HUES48 (cell line): Measurements from ENCODE around the gene ZMYND8.
"Not testable (repeated sequence)": the region's sequence is repeated elsewhere in the genome, so short reads cannot be mapped to it uniquely, and the experiment has no call there.

Experiments
- H3K27ac ChIP-seq: one replicate; pipeline ENCODE4 v1.7.0; 2013; ENCODE audit warnings: low read depth, low read length, inconsistent platforms
- H3K27me3 ChIP-seq: 2 replicates; pipeline ENCODE4 v1.6.1; 2013; ENCODE audit warnings: mild to moderate bottlenecking, low read length; ENCODE audit not compliant: control insufficient read depth, insufficient read depth
- H3K36me3 ChIP-seq: 2 replicates; pipeline ENCODE4 v1.6.1; 2013; ENCODE audit warnings: low read length; ENCODE audit not compliant: control insufficient read depth, insufficient read depth
- H3K4me1 ChIP-seq: 2 replicates; pipeline ENCODE4 v1.6.1; 2013; ENCODE audit warnings: mild to moderate bottlenecking, low read length; ENCODE audit not compliant: control insufficient read depth, insufficient read depth
- H3K4me3 ChIP-seq: 2 replicates; pipeline ENCODE4 v1.5.1; 2013; ENCODE audit warnings: mild to moderate bottlenecking, low read depth, low read length
- H3K9ac ChIP-seq: 2 replicates; pipeline ENCODE4 v1.6.1; 2013; ENCODE audit warnings: mild to moderate bottlenecking, low read depth, low read length, moderate library complexity
- H3K9me3 ChIP-seq: 2 replicates; pipeline ENCODE4 v1.6.1; 2013; ENCODE audit warnings: low read length; ENCODE audit not compliant: control insufficient read depth, insufficient read depth

ZMYND8 gene

GRCh38 chr20:47205577-47206123 lies 150.8 kb downstream of the ZMYND8 start:
- Histone ChIP-seq H3K27ac (no peak overlapping the region), H3K4me3 (no peak overlapping the region), H3K27me3 (no peaks in the 10 kb centered on the region), H3K36me3 (peaks cover 24% of the 10 kb centered on the region), H3K4me1 (peaks cover 16% of the 10 kb centered on the region), H3K9ac (no peak overlapping the region), H3K9me3 (no peaks in the 10 kb centered on the region)

DNA sequence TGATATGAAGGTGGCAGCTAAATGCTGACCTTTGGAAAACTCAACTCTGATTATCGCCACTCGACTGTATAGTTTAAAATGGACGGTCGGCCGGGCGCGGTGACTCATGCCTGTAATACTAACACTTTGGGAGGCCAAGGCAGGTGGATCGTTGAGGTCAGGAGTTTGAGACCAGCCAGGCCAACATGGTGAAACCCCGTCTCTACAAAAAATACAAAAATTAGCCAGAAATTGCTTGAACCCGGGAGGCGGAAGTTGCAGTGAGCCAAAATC lies 151.7 kb downstream of the ZMYND8 start:
- H3K4me1 ChIP-seq, result peaks cover 16% of the 10 kb centered on the region
- not testable (repeated sequence) for H3K4me3 ChIP-seq, H3K27me3 ChIP-seq, H3K9me3 ChIP-seq, H3K9ac ChIP-seq, H3K27ac ChIP-seq
- peaks cover 15% of the 10 kb centered on the region for H3K36me3 ChIP-seq

GRCh38 chr20:47204008-47204849 lies 152.3 kb downstream of the ZMYND8 start:
- H3K4me1 ChIP-seq, result peaks cover 16% of the 10 kb centered on the region
- no peaks in the 10 kb centered on the region for H3K27me3 ChIP-seq
- peaks cover 10% of the 10 kb centered on the region for H3K36me3 ChIP-seq
- H3K9me3 ChIP-seq, result no peaks in the 10 kb centered on the region
- H3K27ac ChIP-seq, result no peak overlapping the region
- H3K4me3 ChIP-seq, result no peak overlapping the region
- H3K9ac ChIP-seq, result no peak overlapping the region

GRCh38 chr20:47202733-47203667 lies 153.5 kb downstream of the ZMYND8 start:
- no peak overlapping the region for H3K27ac ChIP-seq
- peaks cover 16% of the 10 kb centered on the region for H3K4me1 ChIP-seq
- no peaks in the 10 kb centered on the region for H3K36me3 ChIP-seq
- H3K27me3 ChIP-seq, result no peaks in the 10 kb centered on the region
- H3K9ac ChIP-seq, result no peak overlapping the region
- no peak overlapping the region for H3K4me3 ChIP-seq
- no peaks in the 10 kb centered on the region for H3K9me3 ChIP-seq

DNA sequence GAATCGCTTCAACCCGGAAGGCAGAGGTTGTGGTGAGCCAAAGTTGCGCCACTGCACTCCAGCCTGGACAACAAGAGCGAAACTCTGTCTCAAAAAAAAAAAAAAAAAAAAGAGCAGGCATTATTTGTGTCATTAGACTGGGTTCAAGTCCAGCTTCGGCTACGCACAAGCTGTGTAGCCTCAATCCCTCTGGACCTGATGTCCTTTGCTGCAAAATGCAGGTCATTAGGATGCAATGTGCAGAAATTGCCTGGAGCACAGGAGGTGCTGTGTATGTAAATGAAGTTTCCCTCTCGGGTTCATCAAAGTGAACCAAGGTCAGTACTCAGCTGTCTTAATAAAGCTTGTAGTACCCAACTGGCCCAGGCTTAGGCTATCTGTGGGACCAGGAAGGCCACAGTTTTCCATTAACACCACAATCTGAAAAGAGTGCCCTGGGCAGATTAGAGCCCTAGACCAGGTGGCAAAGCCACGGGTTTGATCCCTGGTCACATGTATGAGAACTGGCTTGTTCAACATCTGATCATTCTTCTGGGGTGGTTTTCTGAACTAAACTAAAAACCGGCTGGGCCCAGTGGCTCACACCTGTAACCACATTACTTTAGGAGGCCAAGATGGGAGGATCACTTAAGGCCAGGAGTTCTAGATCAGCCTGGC lies 155.3 kb downstream of the ZMYND8 start:
- no peaks in the 10 kb centered on the region for H3K9me3 ChIP-seq
- H3K9ac ChIP-seq, result no peak overlapping the region
- H3K27ac ChIP-seq, result peak overlapping the region; percentile 28
- no peaks in the 10 kb centered on the region for H3K27me3 ChIP-seq
- H3K4me3 ChIP-seq, result no peak overlapping the region
- no peaks in the 10 kb centered on the region for H3K36me3 ChIP-seq
- H3K4me1 ChIP-seq, result peaks cover 7% of the 10 kb centered on the region

GRCh38 chr20:47198996-47199552 lies 157.4 kb downstream of the ZMYND8 start:
- H3K4me1 ChIP-seq, result 0 out of 2 replicates have a peak, but pooled peaks cover 2% of the 10 kb centered on the region

DNA sequence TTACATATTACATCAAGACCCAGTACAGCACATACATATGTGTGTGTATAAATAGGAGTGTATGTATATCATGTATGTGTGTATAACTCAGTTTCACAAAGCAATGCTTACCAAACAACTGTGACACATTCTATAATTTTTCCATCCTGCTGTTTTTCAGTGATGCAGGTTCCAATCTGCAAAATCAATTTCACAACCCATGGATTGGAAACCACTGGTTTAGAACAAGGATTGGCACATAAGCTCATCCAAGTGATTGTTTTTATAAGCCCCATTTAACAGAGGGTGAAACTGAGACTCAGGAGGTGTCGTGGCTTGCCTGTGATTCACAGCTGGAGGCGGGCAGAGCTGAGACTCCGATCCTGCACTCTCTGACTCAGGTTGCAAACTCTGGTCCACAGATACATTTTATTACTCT lies 158.2 kb downstream of the ZMYND8 start:
- Histone ChIP-seq H3K27me3 (no peaks in the 10 kb centered on the region), H3K36me3 (no peaks in the 10 kb centered on the region), H3K9me3 (no peaks in the 10 kb centered on the region), H3K27ac (no peak overlapping the region), H3K4me1 (0 out of 2 replicates have a peak, but pooled peaks cover 2% of the 10 kb centered on the region), H3K4me3 (no peak overlapping the region), H3K9ac (no peak overlapping the region)

More at GRCh38 chr20:47198996-47199552, 157.4 kb downstream of the ZMYND8 start:
- Histone ChIP-seq H3K4me3 (no peak overlapping the region), H3K27ac (no peak overlapping the region), H3K9me3 (no peaks in the 10 kb centered on the region), H3K27me3 (no peaks in the 10 kb centered on the region), H3K9ac (no peak overlapping the region), H3K36me3 (no peaks in the 10 kb centered on the region)

DNA sequence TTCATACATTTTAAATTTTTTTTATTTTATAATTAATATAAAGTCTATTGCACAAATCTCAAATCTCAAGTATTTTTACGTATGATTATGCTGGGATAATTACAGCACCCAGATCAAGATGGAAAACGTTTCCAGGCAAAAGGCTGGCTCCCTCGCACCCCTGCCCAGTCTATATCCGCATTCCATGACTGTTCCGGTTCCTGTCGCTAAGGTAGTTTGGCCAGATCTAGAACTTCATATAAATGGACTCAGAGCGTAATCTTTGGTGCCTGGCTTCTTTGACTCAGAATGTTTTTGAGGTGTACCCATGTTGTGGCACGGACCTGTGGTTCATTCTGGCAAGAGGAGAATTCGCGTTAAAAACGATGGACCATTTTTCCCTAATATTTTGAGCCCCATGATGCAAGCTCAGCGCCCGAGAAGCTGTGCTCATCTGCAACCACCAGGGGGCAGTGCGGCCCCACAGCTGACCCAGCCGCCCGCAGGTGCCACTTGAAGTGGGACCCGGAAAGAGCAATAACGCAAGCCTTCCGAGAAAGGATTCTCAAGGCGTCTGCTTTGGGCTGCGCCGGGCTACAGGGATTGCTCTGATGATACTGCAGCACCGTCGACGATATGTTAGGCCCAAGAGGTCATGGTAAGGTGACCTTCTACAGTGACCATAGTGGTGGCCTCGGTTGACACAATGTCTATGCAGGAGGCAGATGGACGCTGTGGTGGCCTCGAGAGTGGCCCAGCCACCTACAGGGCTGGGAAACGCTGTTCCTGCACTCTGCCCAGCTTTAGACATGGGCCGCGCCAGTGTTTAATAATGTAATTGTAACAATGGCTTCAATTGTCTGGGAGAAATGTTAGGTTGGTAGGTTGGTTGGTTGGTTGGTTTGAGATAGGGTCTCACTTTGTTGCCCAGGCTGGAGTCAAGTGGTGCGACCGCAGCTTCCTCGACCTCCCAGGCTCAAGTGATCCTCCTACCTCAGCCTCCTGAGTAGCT lies 160.1 kb downstream of the ZMYND8 start:
- H3K4me3 ChIP-seq, result no peak overlapping the region

GRCh38 chr20:47195573-47195972 lies 160.9 kb downstream of the ZMYND8 start:
- Histone ChIP-seq H3K36me3 (no peaks in the 10 kb centered on the region), H3K4me1 (0 out of 2 replicates have a peak, but pooled peaks cover 2% of the 10 kb centered on the region), H3K9ac (no peak overlapping the region), H3K27ac (no peak overlapping the region), H3K9me3 (no peaks in the 10 kb centered on the region), H3K27me3 (no peaks in the 10 kb centered on the region), H3K4me3 (no peak overlapping the region)

More for the DNA sequence above, 160.1 kb downstream of the ZMYND8 start:
- no peaks in the 10 kb centered on the region for H3K9me3 ChIP-seq
- H3K4me1 ChIP-seq, result 0 out of 2 replicates have a peak, but pooled peaks cover 2% of the 10 kb centered on the region
- H3K9ac ChIP-seq, result no peak overlapping the region
- H3K27me3 ChIP-seq, result no peaks in the 10 kb centered on the region
- H3K27ac ChIP-seq, result no peak overlapping the region
- no peaks in the 10 kb centered on the region for H3K36me3 ChIP-seq
